ENCODE results near the gene MINDY4.

The MINDY4 gene

DNA sequence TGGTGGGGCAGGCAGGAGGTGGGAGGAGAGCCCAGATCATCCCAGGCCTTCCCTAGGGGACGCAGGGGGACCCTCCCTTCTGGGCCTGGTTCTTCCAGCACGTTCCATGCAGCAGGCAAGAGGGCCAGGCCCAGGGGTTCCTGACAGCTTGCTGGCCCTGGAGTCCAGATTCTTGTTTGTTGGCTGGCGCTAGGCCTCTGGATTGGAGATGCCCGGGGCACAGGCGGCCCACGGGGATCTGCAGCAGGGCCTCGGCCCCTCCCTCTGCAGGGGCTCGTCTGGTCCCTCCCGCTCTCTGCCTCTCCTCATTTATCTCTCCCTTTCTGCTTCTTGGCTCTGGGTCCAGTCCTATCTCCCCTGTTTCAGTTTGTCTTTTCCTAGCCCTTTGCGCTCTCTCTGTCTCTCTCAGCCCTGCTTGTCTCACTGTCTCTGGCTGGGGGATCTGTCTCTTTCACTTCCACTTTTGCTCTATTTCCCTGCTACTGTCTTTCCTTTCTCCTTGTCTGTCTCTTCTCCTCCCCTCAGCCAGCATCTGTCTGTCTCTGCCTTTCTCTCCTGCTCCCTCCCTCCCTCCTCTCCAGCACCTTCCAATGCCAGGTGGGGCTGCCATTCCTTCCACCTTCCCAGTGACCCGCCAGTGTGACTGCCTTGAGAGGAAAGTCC lies 139.3 kb downstream of the MINDY4 start:
- peaks cover 11 to 66% of the 10 kb centered on the region in 2 donors for H3K4me1 ChIP-seq (ENCODE audit: control insufficient read depth in 1 of 2, insufficient read depth in 2 of 2, low read length in 2 of 2)
- H3K9me3 ChIP-seq (ENCODE audit: control insufficient read depth in 1 of 2, low read length in 2 of 2) = no peaks in the 10 kb centered on the region
- no peaks in the 10 kb centered on the region for H3K27me3 ChIP-seq (ENCODE audit: low read depth, low read length)
- peak overlapping the region in 1 of 2 donors; percentile 20 for H3K4me3 ChIP-seq (ENCODE audit: low read depth in 1 of 2, low read length in 2 of 2)
- peak overlapping the region; percentile 45 for H3K27ac ChIP-seq (ENCODE audit: low read length)
- no peaks in the 10 kb centered on the region for H3K36me3 ChIP-seq (ENCODE audit: control insufficient read depth in 1 of 2, insufficient read depth in 2 of 2, low read length in 2 of 2)

DNA sequence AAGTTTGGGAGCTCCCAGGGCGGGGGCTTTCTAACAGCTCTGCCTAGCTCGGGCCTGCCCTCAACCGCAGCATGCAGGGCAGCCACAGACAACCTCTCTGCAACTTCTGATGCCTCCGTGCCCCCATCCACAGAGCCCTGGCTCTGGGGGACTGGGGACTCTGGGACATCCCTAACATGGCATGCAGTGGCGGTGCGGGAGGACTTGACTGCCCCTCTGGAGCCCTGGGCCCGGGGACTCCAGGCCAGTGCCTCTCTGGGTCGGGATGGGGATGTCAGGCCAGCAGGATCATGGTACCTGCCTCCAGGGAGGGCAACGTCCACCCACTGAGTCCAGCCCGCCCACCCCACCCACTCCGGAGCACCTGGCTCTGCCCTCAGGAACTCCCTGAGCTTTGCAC lies 139.9 kb downstream of the MINDY4 start:
- Histone ChIP-seq H3K27ac (ENCODE audit: low read length) (peak overlapping the region; percentile 45), H3K4me3 (ENCODE audit: low read depth in 1 of 2, low read length in 2 of 2) (peak overlapping the region in 1 of 2 donors; percentile 20), H3K27me3 (ENCODE audit: low read depth, low read length) (no peaks in the 10 kb centered on the region), H3K4me1 (ENCODE audit: control insufficient read depth in 1 of 2, insufficient read depth in 2 of 2, low read length in 2 of 2) (peaks cover 5 to 64% of the 10 kb centered on the region in 2 donors), H3K9me3 (ENCODE audit: control insufficient read depth in 1 of 2, low read length in 2 of 2) (no peaks in the 10 kb centered on the region), H3K36me3 (ENCODE audit: control insufficient read depth in 1 of 2, insufficient read depth in 2 of 2, low read length in 2 of 2) (no peaks in the 10 kb centered on the region)

DNA sequence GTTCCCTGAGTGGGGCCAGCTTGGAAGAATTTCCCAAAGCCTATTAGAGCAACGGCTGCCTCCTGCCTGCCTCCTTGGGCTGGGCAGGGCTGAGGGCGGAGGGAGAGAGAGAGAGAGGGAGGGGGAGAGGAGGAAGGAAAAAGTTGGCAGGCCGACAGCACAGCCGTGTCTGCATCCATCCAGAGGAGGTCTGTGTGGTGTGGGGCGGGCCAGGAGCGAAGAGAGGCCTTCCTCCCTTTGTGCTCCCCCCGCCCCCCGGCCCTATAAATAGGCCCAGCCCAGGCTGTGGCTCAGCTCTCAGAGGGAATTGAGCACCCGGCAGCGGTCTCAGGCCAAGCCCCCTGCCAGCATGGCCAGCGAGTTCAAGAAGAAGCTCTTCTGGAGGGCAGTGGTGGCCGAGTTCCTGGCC lies 140.3 kb downstream of the MINDY4 start, which contains the start of gene AQP1:
Gene AQP1 (plus strand): TSS at position 293 of the 409 bp plus-strand sequence. CDS start 57 bp downstream, at position 350.
- Histone ChIP-seq H3K36me3 (ENCODE audit: control insufficient read depth in 1 of 2, insufficient read depth in 2 of 2, low read length in 2 of 2) (no peaks in the 10 kb centered on the region), H3K4me3 (ENCODE audit: low read depth in 1 of 2, low read length in 2 of 2) (peak within 1 kb of the TSS; percentile 55 to 61), H3K27ac (ENCODE audit: low read length) (peak within 1 kb of the TSS; percentile 45), H3K9me3 (ENCODE audit: control insufficient read depth in 1 of 2, low read length in 2 of 2) (no peaks in the 10 kb centered on the region), H3K4me1 (ENCODE audit: control insufficient read depth in 1 of 2, insufficient read depth in 2 of 2, low read length in 2 of 2) (peaks cover 2 to 64% of the 10 kb centered on the region in 2 donors), H3K27me3 (ENCODE audit: low read depth, low read length) (no peaks in the 10 kb centered on the region)

DNA sequence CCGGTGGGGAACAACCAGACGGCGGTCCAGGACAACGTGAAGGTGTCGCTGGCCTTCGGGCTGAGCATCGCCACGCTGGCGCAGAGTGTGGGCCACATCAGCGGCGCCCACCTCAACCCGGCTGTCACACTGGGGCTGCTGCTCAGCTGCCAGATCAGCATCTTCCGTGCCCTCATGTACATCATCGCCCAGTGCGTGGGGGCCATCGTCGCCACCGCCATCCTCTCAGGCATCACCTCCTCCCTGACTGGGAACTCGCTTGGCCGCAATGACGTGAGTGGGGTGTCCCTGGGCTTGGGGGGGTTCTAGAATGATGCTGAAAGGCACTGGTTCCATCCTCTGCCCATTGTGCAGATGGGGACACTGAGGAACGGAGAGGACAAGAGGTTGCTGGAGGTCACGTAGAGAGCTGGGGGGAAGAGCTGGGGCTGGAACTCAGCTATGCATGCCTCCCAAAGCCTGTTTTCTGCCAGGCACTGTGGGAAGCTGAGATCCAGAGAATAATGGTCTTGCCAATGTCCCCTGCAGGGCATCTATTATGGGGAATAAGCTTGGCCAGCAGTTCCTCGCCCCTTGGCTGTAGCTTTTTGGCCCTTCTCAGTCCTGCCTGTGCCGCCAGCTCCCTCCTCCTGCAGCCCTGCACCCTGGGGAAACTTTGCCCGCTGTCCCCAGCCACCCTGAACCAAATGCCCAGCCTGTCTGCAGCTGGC lies 141.0 kb downstream of the MINDY4 start:
- peaks cover 0 to 68% of the 10 kb centered on the region in 2 donors for H3K4me1 ChIP-seq (ENCODE audit: control insufficient read depth in 1 of 2, insufficient read depth in 2 of 2, low read length in 2 of 2)

DNA sequence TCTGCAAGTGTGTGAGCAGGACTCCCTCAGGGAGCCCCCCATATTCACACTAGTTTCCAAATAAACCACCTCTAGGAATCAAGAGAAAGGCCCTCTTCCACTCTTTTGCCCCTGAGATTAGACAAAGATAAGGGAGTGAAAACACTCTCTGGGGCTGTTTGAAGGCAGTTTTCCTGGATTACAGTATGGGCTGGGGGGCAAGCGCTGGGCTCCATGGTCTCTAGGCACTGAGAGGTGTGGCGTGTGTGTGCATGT lies 141.4 kb downstream of the MINDY4 start:
- H3K27ac ChIP-seq (ENCODE audit: low read length) = peak overlapping the region; percentile 29
- no peaks in the 10 kb centered on the region for H3K27me3 ChIP-seq (ENCODE audit: low read depth, low read length)
- H3K36me3 ChIP-seq (ENCODE audit: control insufficient read depth in 1 of 2, insufficient read depth in 2 of 2, low read length in 2 of 2) = no peaks in the 10 kb centered on the region
- H3K4me1 ChIP-seq (ENCODE audit: control insufficient read depth in 1 of 2, insufficient read depth in 2 of 2, low read length in 2 of 2) = peaks cover 0 to 70% of the 10 kb centered on the region in 2 donors
- H3K9me3 ChIP-seq (ENCODE audit: control insufficient read depth in 1 of 2, low read length in 2 of 2) = no peaks in the 10 kb centered on the region
- peak overlapping the region; percentile 55 to 61 for H3K4me3 ChIP-seq (ENCODE audit: low read depth in 1 of 2, low read length in 2 of 2)

More for the DNA sequence above, 141.0 kb downstream of the MINDY4 start:
- Histone ChIP-seq H3K4me3 (ENCODE audit: low read depth in 1 of 2, low read length in 2 of 2) (peak overlapping the region; percentile 55 to 61), H3K27ac (ENCODE audit: low read length) (peak overlapping the region; percentile 29), H3K27me3 (ENCODE audit: low read depth, low read length) (no peaks in the 10 kb centered on the region), H3K9me3 (ENCODE audit: control insufficient read depth in 1 of 2, low read length in 2 of 2) (no peaks in the 10 kb centered on the region), H3K36me3 (ENCODE audit: control insufficient read depth in 1 of 2, insufficient read depth in 2 of 2, low read length in 2 of 2) (no peaks in the 10 kb centered on the region)

DNA sequence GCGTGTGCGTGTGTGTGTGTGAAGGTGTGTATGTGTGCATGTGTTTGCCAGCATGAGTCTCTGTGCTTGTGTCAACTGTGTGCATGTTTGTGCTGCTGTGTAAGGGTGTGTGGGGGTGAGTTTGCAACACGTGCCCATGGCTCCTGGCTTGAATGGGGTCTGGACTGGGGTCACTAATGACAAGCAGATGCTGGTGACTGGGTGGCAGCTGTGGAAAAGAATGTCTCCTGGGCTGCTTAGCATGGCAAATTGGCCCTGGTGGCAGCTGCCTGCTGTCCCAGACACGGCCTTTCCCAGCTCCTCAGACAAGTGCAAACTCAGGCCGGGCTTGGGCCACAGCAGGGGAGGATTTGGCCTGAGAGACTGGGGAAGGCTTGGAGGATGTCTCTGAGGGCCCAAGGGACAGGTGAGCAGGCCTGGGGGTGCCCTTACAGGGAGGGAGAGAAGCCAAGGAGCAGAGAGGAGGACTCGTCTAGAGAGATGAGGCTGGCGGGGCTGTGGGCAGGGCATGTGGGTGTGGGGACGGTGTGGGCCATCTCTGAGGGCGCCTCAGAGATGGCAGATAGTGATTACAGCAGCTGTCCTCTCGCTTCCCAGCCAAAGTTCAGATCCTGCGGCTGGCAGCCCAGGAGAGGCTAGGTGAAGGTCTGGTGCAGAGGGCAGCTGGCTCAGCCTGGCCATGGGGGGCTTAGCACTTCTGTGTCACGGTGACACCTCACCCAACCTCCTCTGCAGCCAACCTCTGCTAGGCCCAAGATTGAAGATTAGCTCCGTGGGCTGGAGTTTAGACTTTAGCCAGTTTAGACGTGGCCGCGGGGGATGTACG lies 142.0 kb downstream of the MINDY4 start:
- H3K4me1 ChIP-seq (ENCODE audit: control insufficient read depth in 1 of 2, insufficient read depth in 2 of 2, low read length in 2 of 2) = peaks cover 0 to 65% of the 10 kb centered on the region in 2 donors
- H3K36me3 ChIP-seq (ENCODE audit: control insufficient read depth in 1 of 2, insufficient read depth in 2 of 2, low read length in 2 of 2) = no peaks in the 10 kb centered on the region
- H3K4me3 ChIP-seq (ENCODE audit: low read depth in 1 of 2, low read length in 2 of 2) = peak overlapping the region; percentile 55 to 61
- H3K9me3 ChIP-seq (ENCODE audit: control insufficient read depth in 1 of 2, low read length in 2 of 2) = no peaks in the 10 kb centered on the region
- peak overlapping the region; percentile 19 for H3K27ac ChIP-seq (ENCODE audit: low read length)
- H3K27me3 ChIP-seq (ENCODE audit: low read depth, low read length) = no peaks in the 10 kb centered on the region

DNA sequence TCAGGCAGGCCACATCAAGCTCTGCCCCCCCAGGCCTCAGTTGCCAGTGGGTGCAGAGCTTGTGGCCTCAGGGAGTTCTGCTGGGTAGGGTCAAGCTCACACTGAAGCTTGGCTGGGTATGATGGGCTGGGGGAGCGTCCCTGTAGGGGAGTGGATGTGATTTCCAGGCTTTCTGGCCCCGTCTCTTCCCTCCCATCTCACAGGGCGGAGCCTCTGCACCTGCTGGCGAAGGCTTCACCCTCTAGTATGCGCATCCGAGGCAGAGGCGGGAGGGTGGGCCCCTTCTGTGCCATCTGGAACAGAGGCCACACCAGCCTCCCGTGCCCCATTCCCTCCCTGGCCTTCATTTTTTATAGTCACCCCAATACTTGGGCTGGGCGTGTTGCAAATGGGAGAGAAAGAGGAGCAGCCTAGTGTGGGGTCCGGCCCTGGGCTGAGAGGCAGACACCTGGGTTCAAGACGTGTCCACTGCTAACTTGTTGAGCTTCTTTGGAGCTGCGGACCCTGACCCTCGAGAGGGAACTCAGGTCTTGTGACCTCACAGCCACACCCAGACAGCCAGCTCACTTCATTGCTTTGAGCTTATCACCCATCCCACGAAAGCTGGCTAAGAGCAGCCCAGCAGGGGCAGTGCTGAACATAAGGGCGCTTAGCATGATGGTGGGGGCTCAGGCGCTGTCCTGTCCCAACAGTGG lies 142.8 kb downstream of the MINDY4 start:
- Histone ChIP-seq H3K4me3 (ENCODE audit: low read depth in 1 of 2, low read length in 2 of 2) (peak overlapping the region; percentile 55 to 61), H3K27ac (ENCODE audit: low read length) (no peak overlapping the region), H3K36me3 (ENCODE audit: control insufficient read depth in 1 of 2, insufficient read depth in 2 of 2, low read length in 2 of 2) (no peaks in the 10 kb centered on the region), H3K27me3 (ENCODE audit: low read depth, low read length) (no peaks in the 10 kb centered on the region), H3K4me1 (ENCODE audit: control insufficient read depth in 1 of 2, insufficient read depth in 2 of 2, low read length in 2 of 2) (peaks cover 0 to 65% of the 10 kb centered on the region in 2 donors), H3K9me3 (ENCODE audit: control insufficient read depth in 1 of 2, low read length in 2 of 2) (no peaks in the 10 kb centered on the region)

DNA sequence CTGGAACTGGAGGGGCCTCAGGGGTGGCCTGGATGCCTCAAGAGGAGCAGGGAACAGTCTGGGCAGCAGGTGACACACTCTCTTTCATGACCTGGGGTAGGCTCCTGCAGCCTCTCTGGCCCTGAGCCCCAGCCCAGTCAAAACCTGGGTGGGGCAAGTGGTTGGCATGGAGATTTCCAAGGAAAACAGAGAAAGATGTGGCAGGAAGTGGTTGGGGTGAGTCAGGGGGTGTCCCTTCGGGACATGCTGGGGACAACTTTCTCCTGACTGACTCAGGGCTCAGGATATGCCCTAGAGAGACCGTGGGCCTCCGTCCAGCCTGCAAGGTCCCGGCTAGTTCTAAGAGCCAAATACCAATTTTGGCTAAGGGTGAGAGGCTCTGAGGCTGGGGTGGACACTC lies 143.4 kb downstream of the MINDY4 start:
- H3K4me1 ChIP-seq (ENCODE audit: control insufficient read depth in 1 of 2, insufficient read depth in 2 of 2, low read length in 2 of 2) = peaks cover 0 to 61% of the 10 kb centered on the region in 2 donors
- H3K36me3 ChIP-seq (ENCODE audit: control insufficient read depth in 1 of 2, insufficient read depth in 2 of 2, low read length in 2 of 2) = no peaks in the 10 kb centered on the region
- no peaks in the 10 kb centered on the region for H3K27me3 ChIP-seq (ENCODE audit: low read depth, low read length)
- peak overlapping the region; percentile 55 to 61 for H3K4me3 ChIP-seq (ENCODE audit: low read depth in 1 of 2, low read length in 2 of 2)
- H3K9me3 ChIP-seq (ENCODE audit: control insufficient read depth in 1 of 2, low read length in 2 of 2) = no peaks in the 10 kb centered on the region
- H3K27ac ChIP-seq (ENCODE audit: low read length) = no peak overlapping the region

DNA sequence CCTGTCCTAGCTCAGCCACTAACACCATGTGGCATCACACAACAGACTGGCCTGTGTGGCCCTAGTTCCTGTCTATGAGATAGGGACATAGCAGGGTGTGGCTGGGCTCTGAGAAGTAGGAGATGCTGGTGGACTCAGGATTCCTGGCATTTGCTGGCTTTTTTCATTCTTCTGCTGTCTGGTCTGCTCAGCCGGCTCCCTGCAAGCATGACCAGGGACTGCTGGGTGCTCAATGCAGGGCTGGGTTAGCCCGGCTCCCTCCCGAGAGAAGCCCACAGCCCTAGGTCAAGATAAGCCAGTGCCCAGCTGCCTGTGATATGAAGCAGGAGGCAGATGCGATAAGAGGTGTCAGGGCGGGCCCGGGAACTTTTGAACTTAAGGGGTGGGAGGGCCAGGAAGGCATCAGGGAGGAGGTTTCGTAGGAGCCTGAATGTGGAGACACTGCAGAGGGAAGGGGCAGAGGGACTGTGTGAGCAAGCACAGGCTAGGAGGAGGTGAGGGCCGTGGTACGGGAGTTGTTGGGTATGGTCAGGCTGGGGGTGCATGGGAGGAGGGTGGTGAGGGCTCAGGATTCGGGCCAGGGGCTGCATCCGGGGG lies 143.9 kb downstream of the MINDY4 start:
- peaks cover 5 to 57% of the 10 kb centered on the region in 2 donors for H3K4me1 ChIP-seq (ENCODE audit: control insufficient read depth in 1 of 2, insufficient read depth in 2 of 2, low read length in 2 of 2)

DNA sequence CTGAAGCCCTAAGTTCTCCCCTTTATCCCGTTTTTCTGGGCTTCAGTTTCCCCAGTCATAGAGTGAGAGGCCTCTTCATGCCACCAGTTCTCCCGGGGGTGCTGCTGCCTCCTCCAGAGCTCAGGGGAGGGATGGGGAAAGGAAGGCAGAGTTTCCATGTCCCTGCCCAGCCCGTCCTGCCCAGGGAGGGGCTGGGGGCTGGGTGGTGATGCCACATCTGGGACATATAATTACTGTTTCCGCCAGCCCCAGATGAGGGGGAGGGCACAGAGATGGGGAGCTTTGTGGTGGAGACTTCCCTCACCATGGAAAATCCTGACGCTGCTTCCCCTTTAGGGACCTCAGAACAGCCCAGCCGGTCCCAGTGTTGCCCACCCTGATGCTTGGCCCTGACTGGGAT lies 144.5 kb downstream of the MINDY4 start:
- Histone ChIP-seq H3K36me3 (ENCODE audit: control insufficient read depth in 1 of 2, insufficient read depth in 2 of 2, low read length in 2 of 2) (no peaks in the 10 kb centered on the region), H3K27me3 (ENCODE audit: low read depth, low read length) (no peaks in the 10 kb centered on the region), H3K4me1 (ENCODE audit: control insufficient read depth in 1 of 2, insufficient read depth in 2 of 2, low read length in 2 of 2) (peaks cover 12 to 57% of the 10 kb centered on the region in 2 donors), H3K9me3 (ENCODE audit: control insufficient read depth in 1 of 2, low read length in 2 of 2) (no peaks in the 10 kb centered on the region), H3K27ac (ENCODE audit: low read length) (peak overlapping the region; percentile 1), H3K4me3 (ENCODE audit: low read depth in 1 of 2, low read length in 2 of 2) (peak overlapping the region in 1 of 2 donors; percentile 61)

More for the DNA sequence above, 143.9 kb downstream of the MINDY4 start:
- Histone ChIP-seq H3K9me3 (ENCODE audit: control insufficient read depth in 1 of 2, low read length in 2 of 2) (no peaks in the 10 kb centered on the region), H3K4me3 (ENCODE audit: low read depth in 1 of 2, low read length in 2 of 2) (peak overlapping the region; percentile 55 to 61), H3K36me3 (ENCODE audit: control insufficient read depth in 1 of 2, insufficient read depth in 2 of 2, low read length in 2 of 2) (no peaks in the 10 kb centered on the region), H3K27me3 (ENCODE audit: low read depth, low read length) (no peaks in the 10 kb centered on the region), H3K27ac (ENCODE audit: low read length) (peak overlapping the region; percentile 21)
